ENCODE results near the gene TMEM150C. TPM values are rescaled to one million over a fixed set of nuclear protein-coding genes. Genes with fewer than 3 reads are reported as not detected.

The TMEM150C gene
- polyA plus RNA-seq, 1 donor (not counting 4 experiments of a cell fraction or from before 2014, with no cell fraction given), result 0.07 TPM

DNA sequence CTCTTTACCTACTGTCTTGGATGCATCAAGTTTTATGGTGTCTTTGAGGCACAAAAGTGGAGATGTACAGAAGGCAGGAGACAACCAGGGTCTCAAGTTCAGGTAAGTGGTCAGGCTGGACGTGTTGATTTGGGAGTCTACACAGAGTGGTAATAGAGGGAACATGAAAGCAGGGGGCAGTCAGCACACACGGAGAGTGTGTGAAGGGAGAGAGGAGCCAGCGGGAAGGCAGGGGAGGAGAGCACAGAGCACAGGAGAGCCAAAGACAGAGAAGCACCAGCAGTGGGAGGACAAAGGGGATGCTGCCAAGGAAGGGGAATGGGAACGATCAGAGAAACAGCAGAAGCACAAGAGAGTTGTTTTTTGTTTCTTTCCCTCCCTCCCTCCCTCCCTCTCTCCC is 32.9 kb downstream of the TMEM150C start:
- no peaks in the 10 kb centered on the region for H4K20me1 ChIP-seq (ENCODE audit: control insufficient read depth, extremely low read depth, insufficient read depth, low read length)
- no peak for TF ChIP-seq EZH2 (IDR thresholded peaks at IDR 0.05; ENCODE audit: low read length)
- TF ChIP-seq, protein P1, sequence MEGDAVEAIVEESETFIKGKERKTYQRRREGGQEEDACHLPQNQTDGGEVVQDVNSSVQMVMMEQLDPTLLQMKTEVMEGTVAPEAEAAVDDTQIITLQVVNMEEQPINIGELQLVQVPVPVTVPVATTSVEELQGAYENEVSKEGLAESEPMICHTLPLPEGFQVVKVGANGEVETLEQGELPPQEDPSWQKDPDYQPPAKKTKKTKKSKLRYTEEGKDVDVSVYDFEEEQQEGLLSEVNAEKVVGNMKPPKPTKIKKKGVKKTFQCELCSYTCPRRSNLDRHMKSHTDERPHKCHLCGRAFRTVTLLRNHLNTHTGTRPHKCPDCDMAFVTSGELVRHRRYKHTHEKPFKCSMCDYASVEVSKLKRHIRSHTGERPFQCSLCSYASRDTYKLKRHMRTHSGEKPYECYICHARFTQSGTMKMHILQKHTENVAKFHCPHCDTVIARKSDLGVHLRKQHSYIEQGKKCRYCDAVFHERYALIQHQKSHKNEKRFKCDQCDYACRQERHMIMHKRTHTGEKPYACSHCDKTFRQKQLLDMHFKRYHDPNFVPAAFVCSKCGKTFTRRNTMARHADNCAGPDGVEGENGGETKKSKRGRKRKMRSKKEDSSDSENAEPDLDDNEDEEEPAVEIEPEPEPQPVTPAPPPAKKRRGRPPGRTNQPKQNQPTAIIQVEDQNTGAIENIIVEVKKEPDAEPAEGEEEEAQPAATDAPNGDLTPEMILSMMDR (optimal IDR thresholded peaks at IDR 0.05 in 1 of 3, IDR thresholded peaks at IDR 0.05 in 1 of 3, conservative IDR thresholded peaks at IDR 0.05 in 1 of 3; ENCODE audit: extremely low read depth in 1 of 3, insufficient read depth in 2 of 3, low read length in 3 of 3), result peak in 1 of 3 experiments; percentile 16
- no peaks in the 10 kb centered on the region for H3K27me3 ChIP-seq (ENCODE audit: control insufficient read depth, extremely low read depth, insufficient read depth, low read length)
- H3K9me3 ChIP-seq (ENCODE audit: control insufficient read depth, low read depth, low read length), result no peaks in the 10 kb centered on the region
- dilution Hi-C loops (cut with MboI; ENCODE audit: extremely low pct_ligation_motif_present, low sequenced_read_pairs), result no loop called here
- H3K4me1 ChIP-seq (ENCODE audit: control insufficient read depth, extremely low read depth, insufficient read depth, low read length), result no peaks in the 10 kb centered on the region
- H3K27ac ChIP-seq (ENCODE audit: control insufficient read depth, insufficient read depth, low read length), result no peak overlapping the region
- no peak overlapping the region for H3K4me3 ChIP-seq (ENCODE audit: control insufficient read depth in 2 of 3, extremely low read depth in 1 of 3, insufficient read depth in 2 of 3, low read depth in 1 of 3, low read length in 3 of 3)
- FAIRE-seq (no peak), DNase-seq (ENCODE audit: low read depth, low spot score) (no peak)
- H3K36me3 ChIP-seq (ENCODE audit: control insufficient read depth in 2 of 2, extremely low read depth in 1 of 2, insufficient read depth in 2 of 2, low read length in 2 of 2), result no peaks in the 10 kb centered on the region
- no peaks in the 10 kb centered on the region for H3K9me1 ChIP-seq (ENCODE audit: control insufficient read depth, extremely low read depth, insufficient read depth, low read length)
- H3K9ac ChIP-seq (ENCODE audit: control insufficient read depth, extremely low read depth, insufficient read depth, low read length), result no peak overlapping the region
- no peaks in the 10 kb centered on the region for H3K79me2 ChIP-seq (ENCODE audit: control insufficient read depth, insufficient read depth, low read length)
- H3K4me2 ChIP-seq (ENCODE audit: control insufficient read depth, extremely low read depth, insufficient read depth, low read depth, low read length), result no peak overlapping the region
- no peak overlapping the region for H2AFZ ChIP-seq (ENCODE audit: control insufficient read depth, low read length)

- TF ChIP-seq, protein P1 (optimal IDR thresholded peaks at IDR 0.05 in 1 of 3, IDR thresholded peaks at IDR 0.05 in 1 of 3, conservative IDR thresholded peaks at IDR 0.05 in 1 of 3; ENCODE audit: extremely low read depth in 1 of 3, insufficient read depth in 2 of 3, low read length in 3 of 3), result no peak
- TF ChIP-seq EZH2 (IDR thresholded peaks at IDR 0.05; ENCODE audit: low read length), result no peak
- no peaks in the 10 kb centered on the region for H4K20me1 ChIP-seq (ENCODE audit: control insufficient read depth, extremely low read depth, insufficient read depth, low read length)
- no peak overlapping the region for H3K27ac ChIP-seq (ENCODE audit: control insufficient read depth, insufficient read depth, low read length)
- no peak overlapping the region for H3K4me2 ChIP-seq (ENCODE audit: control insufficient read depth, extremely low read depth, insufficient read depth, low read depth, low read length)
- no peaks in the 10 kb centered on the region for H3K79me2 ChIP-seq (ENCODE audit: control insufficient read depth, insufficient read depth, low read length)
- DNase-seq (ENCODE audit: low read depth, low spot score), result no peak
- H3K4me1 ChIP-seq (ENCODE audit: control insufficient read depth, extremely low read depth, insufficient read depth, low read length), result no peaks in the 10 kb centered on the region
- no peaks in the 10 kb centered on the region for H3K36me3 ChIP-seq (ENCODE audit: control insufficient read depth in 2 of 2, extremely low read depth in 1 of 2, insufficient read depth in 2 of 2, low read length in 2 of 2)
- no peak overlapping the region for H2AFZ ChIP-seq (ENCODE audit: control insufficient read depth, low read length)
- no peak overlapping the region for H3K4me3 ChIP-seq (ENCODE audit: control insufficient read depth in 2 of 3, extremely low read depth in 1 of 3, insufficient read depth in 2 of 3, low read depth in 1 of 3, low read length in 3 of 3)
- FAIRE-seq, result no peak
- H3K9ac ChIP-seq (ENCODE audit: control insufficient read depth, extremely low read depth, insufficient read depth, low read length), result no peak overlapping the region
- H3K9me3 ChIP-seq (ENCODE audit: control insufficient read depth, low read depth, low read length), result no peaks in the 10 kb centered on the region
- no peaks in the 10 kb centered on the region for H3K27me3 ChIP-seq (ENCODE audit: control insufficient read depth, extremely low read depth, insufficient read depth, low read length)
- dilution Hi-C loops (cut with MboI; ENCODE audit: extremely low pct_ligation_motif_present, low sequenced_read_pairs), result no loop called here
- H3K9me1 ChIP-seq (ENCODE audit: control insufficient read depth, extremely low read depth, insufficient read depth, low read length), result no peaks in the 10 kb centered on the region
These were observed 33.7 kb downstream of the TMEM150C start for GRCh38 chr4:82528074-82528473.
